ENCODE data around the gene SH3GL1.

GRCh38 chr19:4414144-4414799 lies 13.9 kb upstream of the SH3GL1 start:
- no peak for TF ChIP-seq POLR2AphosphoS5 (IDR thresholded peaks at IDR 0.05; ENCODE audit: borderline replicate concordance, low read depth, low read length)
- TF ChIP-seq EZH2 (IDR thresholded peaks at IDR 0.05), result no peak

Measured in SK-N-MC (cell line).